Dedifferentiated amniotic fluid mesenchymal stem cell (primary cell): ENCODE data around the gene OR51B4.
"Not testable (repeated sequence)": the region's sequence is repeated elsewhere in the genome, so short reads cannot be mapped to it uniquely, and the experiment has no call there.

Experiments used
- DNase-seq: peaks from one replicate; pipeline ENCODE4 v3.0.0-alpha.2; 2016; ENCODE audit errors: extremely low spot score

OR51B4 gene

GRCh38 chr11:5294342-5294995 is 7.3 kb downstream of the OR51B4 start:
- not testable (repeated sequence) for DNase-seq

DNA sequence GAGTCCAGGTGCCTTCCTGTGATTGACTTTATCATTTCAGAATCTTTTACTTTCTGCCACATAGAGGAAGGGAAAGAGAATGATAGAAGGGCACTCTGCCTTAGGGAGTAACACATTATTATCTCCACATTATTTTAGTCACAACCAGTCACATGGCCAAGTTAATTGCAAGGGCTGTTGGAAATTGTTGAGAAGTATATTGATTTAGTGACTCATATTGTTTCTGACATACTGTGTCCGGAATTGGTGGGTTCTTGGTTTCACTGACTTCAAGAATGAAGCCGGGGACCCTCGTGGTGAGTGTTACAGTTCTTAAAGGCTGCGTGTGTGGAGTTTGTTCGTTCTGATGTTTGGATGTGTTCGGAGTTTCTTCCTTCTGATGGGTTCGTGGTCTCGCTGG is 8.7 kb downstream of the OR51B4 start:
- DNase-seq, result no peak

GRCh38 chr11:5291207-5291838 is 10.4 kb downstream of the OR51B4 start:
- no peak for DNase-seq

GRCh38 chr11:5290106-5290505 is 11.6 kb downstream of the OR51B4 start:
- DNase-seq, result no peak

- DNase-seq, result no peak
Observed at GRCh38 chr11:5289696-5290095, 12.1 kb downstream of the OR51B4 start.

DNA sequence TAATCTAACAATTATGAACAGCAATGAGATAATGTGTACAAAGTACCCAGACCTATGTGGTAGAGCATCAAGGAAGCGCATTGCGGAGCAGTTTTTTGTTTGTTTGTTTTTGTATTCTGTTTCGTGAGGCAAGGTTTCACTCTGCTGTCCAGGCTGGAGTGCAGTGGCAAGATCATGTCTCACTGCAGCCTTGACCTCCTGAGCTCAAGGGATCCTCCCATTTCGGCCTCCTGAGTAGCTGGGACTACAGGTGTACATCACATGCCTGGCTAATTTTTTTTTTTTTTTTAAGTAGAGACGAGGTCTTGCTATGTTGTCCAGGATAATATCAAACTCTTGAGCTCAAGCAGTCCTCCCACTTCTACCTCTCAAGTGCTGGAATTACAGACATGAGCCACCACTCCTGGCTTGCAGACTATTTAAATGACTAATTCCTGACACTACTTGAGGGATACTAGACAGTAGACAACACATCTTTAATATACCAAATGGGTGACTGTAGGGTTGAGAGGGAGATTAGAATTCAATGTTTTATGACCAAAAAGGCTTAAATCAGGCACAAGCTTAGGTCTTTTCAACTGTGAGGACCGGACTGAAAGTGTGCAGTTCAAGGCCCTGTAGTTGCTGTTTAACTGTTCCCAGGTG is 12.7 kb downstream of the OR51B4 start:
- no peak for DNase-seq

GRCh38 chr11:5288108-5288905 is 13.4 kb downstream of the OR51B4 start:
- no peak for DNase-seq

GRCh38 chr11:5286901-5287300 is 14.8 kb downstream of the OR51B4 start:
- DNase-seq, result no peak

GRCh38 chr11:5286351-5286750 is 15.4 kb downstream of the OR51B4 start:
- DNase-seq, result no peak

DNA sequence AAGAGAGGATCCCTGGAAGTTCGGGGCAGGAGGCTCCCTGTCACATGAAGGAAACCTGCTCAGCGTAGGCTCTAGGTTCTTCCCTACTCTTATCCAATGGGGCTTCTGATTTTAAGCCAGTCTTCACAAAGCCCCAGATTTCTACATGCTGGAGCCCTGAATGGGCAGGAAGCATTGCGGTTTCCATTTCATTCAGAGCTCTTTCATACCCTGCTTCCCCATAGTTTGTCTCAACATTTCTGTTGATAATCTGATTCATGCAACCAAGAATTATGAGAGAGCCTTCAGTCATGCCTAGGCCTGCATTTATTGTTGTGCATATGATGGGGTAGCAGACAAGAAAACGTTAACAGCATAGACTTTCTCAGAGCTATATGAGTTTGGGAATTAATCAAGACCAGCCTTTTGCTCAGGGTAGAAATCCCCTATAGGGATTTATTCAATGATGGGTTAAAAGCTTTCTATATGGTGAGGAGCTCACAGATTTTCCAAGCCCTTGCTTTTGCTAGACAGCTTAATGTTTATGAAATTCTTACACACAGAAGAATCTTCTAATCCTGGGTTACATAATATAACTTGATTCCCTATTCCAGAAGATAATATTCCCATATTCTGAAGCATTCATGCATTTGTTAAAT is 15.9 kb downstream of the OR51B4 start:
- DNase-seq, result no peak

DNA sequence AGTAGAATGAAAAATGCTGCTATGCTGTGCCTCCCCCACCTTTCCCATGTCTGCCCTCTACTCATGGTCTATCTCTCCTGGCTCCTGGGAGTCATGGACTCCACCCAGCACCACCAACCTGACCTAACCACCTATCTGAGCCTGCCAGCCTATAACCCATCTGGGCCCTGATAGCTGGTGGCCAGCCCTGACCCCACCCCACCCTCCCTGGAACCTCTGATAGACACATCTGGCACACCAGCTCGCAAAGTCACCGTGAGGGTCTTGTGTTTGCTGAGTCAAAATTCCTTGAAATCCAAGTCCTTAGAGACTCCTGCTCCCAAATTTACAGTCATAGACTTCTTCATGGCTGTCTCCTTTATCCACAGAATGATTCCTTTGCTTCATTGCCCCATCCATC is 17.1 kb downstream of the OR51B4 start:
- DNase-seq, result no peak

DNA sequence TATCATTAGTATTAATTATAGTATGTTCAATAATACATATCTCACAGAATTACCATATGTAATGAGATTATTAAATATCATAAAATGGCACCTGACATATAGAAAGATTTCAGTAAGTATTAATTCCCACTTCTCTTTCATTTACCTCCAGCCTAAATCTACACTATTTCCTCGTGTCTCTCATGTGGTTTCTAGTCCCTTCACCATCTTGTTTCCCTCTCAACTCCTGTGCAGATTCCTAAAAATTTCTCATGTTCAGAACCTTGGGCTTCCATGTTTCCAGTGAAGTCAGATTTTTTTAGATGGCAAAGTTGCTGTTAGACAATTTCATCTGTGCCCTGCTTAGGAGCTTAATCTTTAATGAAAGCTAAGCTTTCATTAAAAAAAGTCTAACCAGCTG is 17.9 kb downstream of the OR51B4 start:
- no peak for DNase-seq

- no peak for DNase-seq
Observed at GRCh38 chr11:5283086-5283485, 18.7 kb downstream of the OR51B4 start.

DNA sequence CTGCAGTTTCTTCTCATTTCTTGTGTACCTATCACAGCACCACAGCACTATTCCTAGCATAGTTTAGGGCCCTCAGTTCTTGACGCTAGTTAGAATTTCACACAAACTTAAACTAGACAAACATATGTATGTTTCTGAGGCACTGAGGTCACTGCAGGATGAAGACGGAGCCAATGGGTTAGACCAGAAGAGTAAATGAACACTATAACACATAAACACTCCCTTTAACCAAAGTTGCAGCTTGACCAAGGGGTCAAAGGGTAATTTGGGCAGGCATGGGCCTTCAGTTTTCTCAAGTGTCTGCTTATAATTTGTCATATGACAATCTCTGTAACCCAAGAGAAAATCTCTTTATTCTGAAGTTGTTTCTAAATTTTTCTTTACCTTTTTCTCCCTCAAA is 19.1 kb downstream of the OR51B4 start:
- DNase-seq, result no peak

DNA sequence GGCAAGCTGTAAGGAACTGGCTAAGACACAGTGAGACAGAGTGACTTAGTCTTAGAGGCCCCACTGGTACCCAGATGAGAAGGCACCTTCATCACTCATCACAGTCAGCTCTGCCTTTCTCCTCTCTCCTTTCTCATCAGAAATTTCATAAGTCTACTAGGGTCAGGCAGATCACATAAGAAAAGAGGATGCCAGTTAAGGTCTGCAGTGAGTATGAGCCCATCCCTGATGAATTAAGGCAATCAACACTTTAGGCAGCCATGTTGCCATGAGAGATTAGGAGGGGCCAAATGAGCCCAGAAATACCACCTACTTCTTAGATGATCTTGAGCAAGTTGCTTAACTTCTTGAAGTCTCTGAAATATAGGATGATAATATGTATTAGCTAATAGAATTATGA is 20.1 kb downstream of the OR51B4 start:
- no peak for DNase-seq

DNA sequence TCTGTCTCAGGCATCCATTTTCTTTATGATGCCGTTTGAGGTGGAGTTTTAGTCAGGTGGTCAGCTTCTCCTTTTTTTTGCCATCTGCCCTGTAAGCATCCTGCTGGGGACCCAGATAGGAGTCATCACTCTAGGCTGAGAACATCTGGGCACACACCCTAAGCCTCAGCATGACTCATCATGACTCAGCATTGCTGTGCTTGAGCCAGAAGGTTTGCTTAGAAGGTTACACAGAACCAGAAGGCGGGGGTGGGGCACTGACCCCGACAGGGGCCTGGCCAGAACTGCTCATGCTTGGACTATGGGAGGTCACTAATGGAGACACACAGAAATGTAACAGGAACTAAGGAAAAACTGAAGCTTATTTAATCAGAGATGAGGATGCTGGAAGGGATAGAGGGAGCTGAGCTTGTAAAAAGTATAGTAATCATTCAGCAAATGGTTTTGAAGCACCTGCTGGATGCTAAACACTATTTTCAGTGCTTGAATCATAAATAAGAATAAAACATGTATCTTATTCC is 21.1 kb downstream of the OR51B4 start:
- peak; percentile 97 for DNase-seq

DNA sequence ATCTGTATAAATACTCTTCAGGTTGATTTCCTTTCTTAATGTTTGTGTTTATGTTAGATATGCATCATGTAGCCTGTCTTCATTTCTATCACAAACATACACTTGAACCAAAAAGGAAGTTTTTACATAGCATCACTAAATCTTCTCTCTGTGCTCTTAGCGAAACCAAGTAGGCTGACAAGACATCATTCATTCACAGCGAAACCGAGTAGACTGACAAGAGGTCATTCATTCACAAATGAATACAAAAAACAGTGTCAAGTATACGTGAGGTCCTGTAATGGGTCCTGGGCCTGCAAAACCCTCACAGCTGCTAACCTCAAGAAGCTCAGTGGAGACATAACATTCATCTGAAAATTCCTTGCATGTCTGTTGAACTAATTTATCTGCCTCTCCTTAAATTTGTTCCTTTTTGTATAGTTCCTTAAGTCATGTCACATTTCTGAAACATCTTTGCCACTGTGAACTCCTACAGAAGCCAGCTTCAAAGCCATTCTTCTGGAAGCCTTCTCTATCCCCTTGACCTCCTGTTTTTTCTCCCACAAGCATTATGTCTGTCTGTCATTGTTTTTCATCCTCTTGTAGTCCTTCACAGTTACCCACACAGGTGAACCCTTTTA is 22.2 kb downstream of the OR51B4 start:
- DNase-seq, result no peak

DNA sequence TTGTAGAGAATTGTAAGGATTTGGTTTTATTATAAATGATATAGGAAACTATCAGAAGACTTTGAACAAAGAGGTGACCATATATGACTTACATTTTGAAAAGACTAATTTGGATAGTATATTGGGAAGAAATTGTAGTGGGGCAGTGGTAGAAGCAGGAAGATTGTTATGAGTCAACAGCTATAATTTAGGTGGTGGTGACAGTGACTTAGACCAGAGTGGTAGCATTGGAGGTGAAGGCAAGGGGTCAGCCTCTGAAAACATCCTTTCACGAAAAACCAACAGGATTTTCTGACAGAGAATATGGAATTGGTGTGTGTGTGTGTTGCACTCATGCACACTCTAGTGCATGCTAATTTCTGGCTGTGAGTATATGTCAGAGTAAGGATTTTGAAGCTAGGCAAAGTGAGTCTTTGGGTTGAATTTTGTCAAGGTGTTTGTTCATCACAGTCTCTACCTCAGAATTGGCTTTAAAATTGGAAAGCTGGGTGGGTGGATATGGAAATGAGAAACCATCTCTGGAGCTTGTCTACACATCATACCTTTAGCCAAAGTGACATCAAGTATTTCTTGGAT is 23.9 kb downstream of the OR51B4 start:
- DNase-seq, result no peak

GRCh38 chr11:5276697-5277096 is 25.0 kb downstream of the OR51B4 start:
- DNase-seq, result no peak

GRCh38 chr11:5275369-5276110 is 26.2 kb downstream of the OR51B4 start:
- no peak for DNase-seq
